SKM-1 treated with dmso at 0.1 percent for 144 hours (cell line): ENCODE results near the gene SMARCA4.
A peak's percentile ranks its signal among the peaks of the same experiment; 100 is the strongest.
"Not testable (repeated sequence)": the region's sequence is repeated elsewhere in the genome, so short reads cannot be mapped to it uniquely, and the experiment has no call there.

Experiments used
- DNase-seq: peaks from one replicate; lab custom pipeline; 2025; ENCODE audit not compliant: unreplicated experiment; lab: John Stamatoyannopoulos, UW

SMARCA4 gene

GRCh38 chr19:10928563-10929401, 32.0 kb upstream of the SMARCA4 start, which contains the start of the genes TIMM29 and YIPF2:
TIMM29 (plus strand) TSS chr19:10928811; CDS start chr19:10928823, 12 bp downstream.
YIPF2 (minus strand) TSS chr19:10928639; CDS start chr19:10928410, 229 bp downstream.
- DNase-seq: peak; percentile 96

GRCh38 chr19:10929402-10929794, 31.4 kb upstream of the SMARCA4 start:
- DNase-seq: no peak

GRCh38 chr19:10935371-10936059, 25.3 kb upstream of the SMARCA4 start:
- DNase-seq: no peak

- DNase-seq: peak; percentile 61
Observed at GRCh38 chr19:10936661-10937084, 24.2 kb upstream of the SMARCA4 start.

- DNase-seq: not testable (repeated sequence)
Observed at GRCh38 chr19:10941649-10942048, 19.2 kb upstream of the SMARCA4 start.

- DNase-seq: not testable (repeated sequence)
Observed at GRCh38 chr19:10943412-10943811, 17.4 kb upstream of the SMARCA4 start.

- DNase-seq: no peak
Observed at GRCh38 chr19:10945264-10945663, 15.6 kb upstream of the SMARCA4 start.

DNA sequence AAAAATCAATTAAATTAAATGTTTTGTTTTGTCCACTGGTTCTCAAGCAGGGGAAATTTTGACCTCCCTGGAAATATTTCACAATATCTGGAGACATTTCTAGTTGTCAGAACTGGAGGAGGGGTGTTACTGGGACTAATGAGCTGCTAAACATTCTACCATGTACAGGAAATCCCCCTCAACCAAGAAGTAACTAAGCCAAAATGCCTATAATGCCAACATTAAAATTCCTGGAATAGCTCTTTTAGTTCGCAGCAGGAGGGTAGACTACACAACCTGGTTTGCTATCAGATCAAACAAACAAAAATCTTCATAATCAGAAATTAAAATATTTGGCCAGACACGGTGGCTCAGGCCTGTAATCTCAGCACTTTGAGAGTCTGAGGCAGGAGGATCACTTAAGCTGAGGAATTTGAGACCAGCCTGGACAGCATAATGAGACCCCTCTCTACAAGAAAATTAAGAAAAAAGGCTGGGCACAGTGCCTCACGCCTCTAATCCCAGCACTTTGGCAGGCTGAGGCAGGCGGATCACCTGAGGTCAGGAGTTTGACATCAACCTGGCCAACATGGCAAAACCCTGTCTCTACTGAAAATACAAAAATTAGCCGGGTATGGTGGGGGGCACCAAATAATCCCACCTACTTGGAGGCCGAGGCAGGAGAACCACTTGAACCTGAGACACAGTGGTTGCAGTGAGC, 13.7 kb upstream of the SMARCA4 start:
- no peak for DNase-seq

- no peak for DNase-seq
Observed at GRCh38 chr19:10952809-10953208, 8.0 kb upstream of the SMARCA4 start.

- DNase-seq: not testable (repeated sequence)
Observed at GRCh38 chr19:10959277-10959968, 1.4 kb upstream of the SMARCA4 start.

GRCh38 chr19:10961073-10961860, 437 bp downstream of the SMARCA4 start:
- no peak for DNase-seq

GRCh38 chr19:10962863-10963262, 2.0 kb downstream of the SMARCA4 start:
- DNase-seq: no peak

GRCh38 chr19:10963865-10964264, 3.0 kb downstream of the SMARCA4 start:
- no peak for DNase-seq

- DNase-seq: no peak
Observed at GRCh38 chr19:10964903-10965302, 4.1 kb downstream of the SMARCA4 start.

DNA sequence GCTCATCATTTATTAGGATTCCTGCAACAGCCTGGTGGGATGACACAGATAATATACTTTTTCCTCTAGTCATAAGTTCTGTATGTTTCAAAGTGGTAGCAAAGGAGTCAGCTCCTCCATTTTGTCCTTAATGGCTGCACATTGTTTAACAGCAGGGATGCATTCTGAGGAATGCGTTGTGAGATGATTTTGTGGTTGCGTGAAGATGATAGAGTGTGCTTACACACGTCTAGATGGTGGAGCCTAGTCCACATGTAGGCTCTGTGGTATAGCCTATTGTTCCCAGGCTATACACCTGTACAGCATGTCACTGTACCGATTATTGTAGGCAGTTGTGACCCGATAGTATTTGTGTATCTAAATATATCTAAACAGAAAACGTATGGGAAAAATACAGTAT, 4.6 kb downstream of the SMARCA4 start:
- DNase-seq: no peak

DNA sequence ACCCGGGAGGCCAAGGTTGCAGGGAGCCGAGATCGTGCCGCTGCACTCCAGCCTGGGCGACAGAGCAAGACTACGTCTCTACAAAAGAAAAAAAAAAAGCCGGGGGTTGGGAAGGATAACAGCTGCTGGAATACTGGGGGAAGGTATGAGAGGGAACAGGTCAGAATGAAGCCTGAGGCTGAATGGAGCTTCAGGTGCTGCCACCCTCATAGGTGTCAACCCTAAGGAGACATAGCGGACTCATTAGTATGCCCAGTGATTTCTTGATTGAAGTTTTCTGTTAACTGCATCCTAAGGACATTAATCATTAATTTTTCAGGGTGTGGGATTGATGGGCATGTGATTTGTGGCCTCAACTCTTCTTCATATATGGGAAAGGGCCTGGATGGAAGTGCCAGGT, 6.0 kb downstream of the SMARCA4 start:
- no peak for DNase-seq

GRCh38 chr19:10968527-10969135, 7.8 kb downstream of the SMARCA4 start:
- no peak for DNase-seq

GRCh38 chr19:10971107-10971726, 10.4 kb downstream of the SMARCA4 start:
- no peak for DNase-seq
